D721Med (cell line): ENCODE data around the gene PNCK.
A peak's percentile ranks its signal among the peaks of the same experiment; 100 is the strongest.
"Not testable (repeated sequence)": the region's sequence is repeated elsewhere in the genome, so short reads cannot be mapped to it uniquely, and the experiment has no call there.

Experiments used
- DNase-seq: peaks from one replicate; pipeline ENCODE4 v3.0.0; 2011; ENCODE audit warnings: low spot score; ENCODE audit not compliant: insufficient read length
- FAIRE-seq: peaks from 2 replicates; lab custom pipeline; 2011; peaks lifted over from hg19 to GRCh38; lab: Jason Lieb, UNC
- TF ChIP-seq, protein P1 (sequence below): IDR thresholded peaks from 2 replicates; pipeline ENCODE4 v1.5.1; 2012; ENCODE audit warnings: mild to moderate bottlenecking, control low read depth; ENCODE audit not compliant: insufficient read depth; ENCODE audit errors: missing control alignments

Gene PNCK

DNA sequence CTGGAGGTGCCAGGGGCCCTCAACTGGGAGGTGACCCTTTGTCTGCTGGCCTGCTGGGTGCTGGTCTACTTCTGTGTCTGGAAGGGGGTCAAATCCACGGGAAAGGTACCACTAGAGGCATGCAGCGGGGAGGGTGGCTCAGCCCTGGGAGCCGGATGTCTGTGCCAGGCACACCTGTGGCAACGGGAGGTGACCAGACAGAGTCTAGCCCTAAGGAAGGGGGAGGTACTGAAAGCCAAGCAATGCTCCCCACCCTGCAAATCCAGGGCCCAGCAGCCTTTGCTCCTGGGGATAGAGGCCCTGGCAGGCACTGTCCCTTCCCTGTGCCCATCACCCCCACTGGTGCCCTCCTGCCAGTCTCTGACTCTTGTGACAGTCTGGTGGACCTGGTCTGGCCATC lies 18.4 kb upstream of the PNCK start:
- TF ChIP-seq, protein P1, sequence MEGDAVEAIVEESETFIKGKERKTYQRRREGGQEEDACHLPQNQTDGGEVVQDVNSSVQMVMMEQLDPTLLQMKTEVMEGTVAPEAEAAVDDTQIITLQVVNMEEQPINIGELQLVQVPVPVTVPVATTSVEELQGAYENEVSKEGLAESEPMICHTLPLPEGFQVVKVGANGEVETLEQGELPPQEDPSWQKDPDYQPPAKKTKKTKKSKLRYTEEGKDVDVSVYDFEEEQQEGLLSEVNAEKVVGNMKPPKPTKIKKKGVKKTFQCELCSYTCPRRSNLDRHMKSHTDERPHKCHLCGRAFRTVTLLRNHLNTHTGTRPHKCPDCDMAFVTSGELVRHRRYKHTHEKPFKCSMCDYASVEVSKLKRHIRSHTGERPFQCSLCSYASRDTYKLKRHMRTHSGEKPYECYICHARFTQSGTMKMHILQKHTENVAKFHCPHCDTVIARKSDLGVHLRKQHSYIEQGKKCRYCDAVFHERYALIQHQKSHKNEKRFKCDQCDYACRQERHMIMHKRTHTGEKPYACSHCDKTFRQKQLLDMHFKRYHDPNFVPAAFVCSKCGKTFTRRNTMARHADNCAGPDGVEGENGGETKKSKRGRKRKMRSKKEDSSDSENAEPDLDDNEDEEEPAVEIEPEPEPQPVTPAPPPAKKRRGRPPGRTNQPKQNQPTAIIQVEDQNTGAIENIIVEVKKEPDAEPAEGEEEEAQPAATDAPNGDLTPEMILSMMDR: no peak
- FAIRE-seq: no peak
- DNase-seq: no peak

DNA sequence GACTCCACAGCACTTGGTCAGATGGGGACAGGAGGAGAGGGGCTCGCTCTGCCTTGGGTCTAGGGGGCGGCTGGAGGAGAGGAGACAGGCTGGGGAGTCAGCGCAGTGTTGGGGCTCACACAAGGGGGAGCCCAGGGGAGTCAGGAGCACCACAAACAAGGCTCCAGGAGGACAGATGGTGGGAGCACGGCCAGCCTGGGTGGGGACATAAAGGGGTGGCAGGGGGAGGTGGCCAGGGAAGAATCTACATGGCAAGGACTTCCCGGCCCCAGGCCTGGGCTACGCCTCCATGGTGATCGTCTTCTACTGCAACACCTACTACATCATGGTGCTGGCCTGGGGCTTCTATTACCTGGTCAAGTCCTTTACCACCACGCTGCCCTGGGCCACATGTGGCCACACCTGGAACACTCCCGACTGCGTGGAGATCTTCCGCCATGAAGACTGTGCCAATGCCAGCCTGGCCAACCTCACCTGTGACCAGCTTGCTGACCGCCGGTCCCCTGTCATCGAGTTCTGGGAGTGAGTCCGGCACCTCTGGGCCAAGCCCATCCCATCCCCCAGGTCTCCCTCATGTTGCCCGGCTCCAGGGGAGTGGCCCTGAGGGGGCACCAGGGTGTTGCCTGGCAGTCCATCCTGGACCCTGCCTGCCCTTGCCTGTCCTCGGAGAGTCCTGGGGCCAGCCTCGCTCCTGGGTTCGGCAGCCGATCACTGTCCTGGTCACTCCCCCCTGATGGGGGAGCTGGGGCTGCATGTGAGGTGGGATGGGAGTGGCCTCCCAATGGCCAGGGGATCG lies 17.6 kb upstream of the PNCK start:
- not testable (repeated sequence) for DNase-seq, FAIRE-seq

DNA sequence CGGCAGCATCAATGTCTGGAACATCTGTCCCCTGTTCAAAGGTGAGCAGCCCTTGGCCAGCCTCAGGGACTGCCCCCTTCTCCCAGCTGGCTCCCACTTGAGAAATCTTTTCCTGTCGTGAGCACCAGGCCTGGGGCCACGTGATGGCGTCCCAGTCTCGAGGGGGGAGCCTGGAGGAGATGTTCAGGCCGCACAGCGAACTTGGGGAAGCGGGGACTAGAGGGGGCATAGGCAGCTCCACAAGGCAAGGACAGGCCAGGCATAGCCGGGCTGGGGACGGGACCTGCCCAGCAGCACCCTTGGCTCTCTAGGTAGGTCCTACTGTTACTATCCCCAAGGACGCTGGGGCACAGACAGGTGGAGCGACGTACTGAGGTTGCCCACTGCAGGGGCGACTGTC lies 16.9 kb upstream of the PNCK start:
- DNase-seq (no peak), FAIRE-seq (no peak)
- TF ChIP-seq, protein P1: no peak

DNA sequence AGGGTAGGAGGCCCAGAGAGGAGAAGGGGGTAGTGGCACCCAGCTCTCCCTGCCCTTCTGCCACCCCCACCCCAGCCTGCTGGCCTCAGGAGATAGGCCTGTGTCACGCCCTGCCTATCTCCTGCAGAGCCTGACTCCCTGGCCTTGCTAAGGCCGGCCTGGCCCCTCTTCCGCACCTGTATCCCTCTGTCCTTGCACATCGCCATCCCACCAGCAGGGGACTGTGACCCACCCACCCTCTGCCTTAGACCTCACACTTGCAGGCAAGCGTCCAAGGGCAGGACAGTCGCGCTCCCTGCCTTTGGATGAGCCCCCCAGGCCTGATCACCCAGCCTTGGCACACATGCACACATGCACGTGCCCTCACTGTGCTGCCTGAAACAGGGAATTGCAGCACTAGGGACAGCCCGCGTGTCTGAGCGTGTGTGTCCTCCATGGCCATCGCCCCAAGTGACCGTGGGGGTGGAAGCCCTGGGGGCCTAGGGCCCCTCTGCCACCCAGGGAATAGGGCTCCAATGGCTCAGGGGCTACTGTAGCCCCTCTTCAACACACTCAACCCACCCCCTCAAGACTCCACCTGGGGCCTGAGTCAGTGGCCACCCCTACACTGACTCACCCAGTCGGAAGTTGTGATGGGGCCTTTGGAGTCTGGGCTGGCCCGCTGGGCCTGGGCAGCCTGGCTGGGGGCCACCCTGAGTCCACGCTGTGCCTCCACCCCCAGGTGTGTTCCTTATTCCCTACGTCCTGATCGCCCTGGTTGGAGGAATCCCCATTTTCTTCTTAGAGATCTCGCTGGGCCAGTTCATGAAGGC lies 16.2 kb upstream of the PNCK start:
- FAIRE-seq (no peak), DNase-seq (no peak)
- TF ChIP-seq, protein P1: peak; percentile 4

DNA sequence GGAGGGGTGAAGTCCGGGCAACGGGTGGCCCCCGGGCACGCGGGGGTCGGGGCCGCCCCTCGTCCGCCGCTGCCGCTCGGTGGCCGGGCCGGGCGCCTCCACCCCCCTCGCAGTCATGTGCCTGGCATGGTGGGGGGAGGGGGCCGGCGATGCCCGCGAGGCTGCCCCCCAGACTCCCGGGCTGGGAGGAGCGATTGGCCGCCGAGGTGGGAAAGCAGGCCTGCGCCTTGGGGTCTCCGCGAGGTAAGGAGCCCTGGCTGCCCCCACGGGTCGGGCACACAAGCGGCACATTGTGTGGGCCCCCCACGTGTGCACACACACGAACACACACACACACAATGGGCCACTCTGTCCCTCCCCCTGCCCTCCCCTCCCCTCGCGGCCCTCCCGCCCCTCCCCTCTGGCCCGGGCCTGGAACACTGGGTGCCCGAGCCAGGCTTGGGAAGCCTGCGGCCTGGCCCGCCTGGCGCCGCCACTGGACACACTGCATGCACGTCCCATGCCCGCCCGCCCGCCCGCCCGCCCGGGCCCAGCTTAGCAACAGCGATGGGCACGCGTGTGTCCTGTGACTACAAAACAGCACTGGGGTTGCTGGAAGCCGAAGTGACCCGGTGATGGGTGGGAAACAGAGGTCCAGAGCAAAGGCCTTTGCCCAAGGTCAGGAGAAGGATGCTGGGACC lies 15.4 kb upstream of the PNCK start:
- FAIRE-seq (no peak), DNase-seq (no peak)
- TF ChIP-seq, protein P1: no peak

DNA sequence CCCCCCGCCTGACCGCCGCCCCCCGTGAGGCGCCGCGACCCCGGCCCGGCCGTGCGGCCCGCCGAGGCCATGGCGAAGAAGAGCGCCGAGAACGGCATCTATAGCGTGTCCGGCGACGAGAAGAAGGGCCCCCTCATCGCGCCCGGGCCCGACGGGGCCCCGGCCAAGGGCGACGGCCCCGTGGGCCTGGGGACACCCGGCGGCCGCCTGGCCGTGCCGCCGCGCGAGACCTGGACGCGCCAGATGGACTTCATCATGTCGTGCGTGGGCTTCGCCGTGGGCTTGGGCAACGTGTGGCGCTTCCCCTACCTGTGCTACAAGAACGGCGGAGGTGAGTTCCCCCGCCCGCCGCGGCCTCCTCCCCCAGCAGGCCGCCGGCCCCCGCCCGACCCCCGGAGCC lies 14.9 kb upstream of the PNCK start:
- DNase-seq (no peak), FAIRE-seq (no peak)
- TF ChIP-seq, protein P1: no peak

DNA sequence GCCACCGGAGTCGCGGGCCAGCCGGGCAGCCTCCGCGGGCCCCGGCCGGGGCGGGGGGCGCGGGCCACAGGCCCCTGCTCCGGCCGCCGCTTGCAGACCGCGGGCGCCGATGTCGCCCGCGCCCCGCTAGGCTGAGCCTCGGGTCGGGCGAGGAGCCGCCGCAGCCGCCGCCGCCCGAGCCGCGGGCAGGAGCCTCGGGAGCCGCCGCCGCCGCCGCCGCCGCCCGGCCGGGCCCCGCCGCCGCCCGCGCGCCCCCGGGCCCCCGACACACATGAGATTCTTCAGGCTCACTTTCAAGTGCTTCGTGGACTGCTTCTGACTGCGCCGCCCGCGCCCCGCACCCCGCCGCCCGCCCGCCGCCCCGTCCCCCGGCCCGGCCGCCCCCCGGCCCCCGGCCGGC lies 14.5 kb upstream of the PNCK start:
- TF ChIP-seq, protein P1: no peak
- no peak for FAIRE-seq

More for the DNA sequence above, 14.5 kb upstream of the PNCK start:
- DNase-seq: no peak
